GM23338 (cell line): Measurements from ENCODE around the gene SLC4A4. TPM values are rescaled to one million over a fixed set of nuclear protein-coding genes. Genes with fewer than 3 reads are reported as not detected.

Source experiments
- ATAC-seq: fragments of 200-7000 bp; cut with Tn5 transposase; 3 replicates; pipeline ENCODE4 v1.9.1; 2020
- DNase-seq: peaks from one replicate; pipeline ENCODE4 v3.0.0-alpha.2; 2015; ENCODE audit warnings: low spot score
- H2AFZ ChIP-seq: fragments of 200-600 bp; sonication (generic); 2 replicates; pipeline ENCODE4 v1.8.0; 2016; ENCODE audit warnings: antibody characterized with exemption, mild to moderate bottlenecking, moderate library complexity
- H3F3A ChIP-seq: fragments of 200-600 bp; sonication (generic); replicated peaks from 2 replicates; pipeline ENCODE4 v1.8.0; 2017; ENCODE audit warnings: antibody characterized with exemption, mixed run types, low read depth
- H3K27ac ChIP-seq: fragments of 200-600 bp; sonication (generic); 2 replicates; pipeline ENCODE4 v1.6.1; 2016; ENCODE audit warnings: low read depth
- H3K27me3 ChIP-seq: fragments of 200-600 bp; sonication (generic); 2 replicates; pipeline ENCODE4 v1.8.0; 2016; ENCODE audit warnings: mild to moderate bottlenecking, mixed run types, moderate library complexity; ENCODE audit not compliant: insufficient read depth
- H3K36me3 ChIP-seq: fragments of 200-600 bp; sonication (generic); 2 replicates; pipeline ENCODE4 v1.8.0; 2016; ENCODE audit warnings: mild to moderate bottlenecking; ENCODE audit not compliant: insufficient read depth
- H3K4me1 ChIP-seq: fragments of 200-600 bp; sonication (generic); 2 replicates; pipeline ENCODE4 v1.8.0; 2016; ENCODE audit warnings: mild to moderate bottlenecking, moderate library complexity; ENCODE audit not compliant: insufficient read depth
- H3K4me2 ChIP-seq: fragments of 200-600 bp; sonication (generic); 2 replicates; pipeline ENCODE4 v1.7.1; 2017; ENCODE audit warnings: mixed run types
- H3K4me3 ChIP-seq: fragments of 200-600 bp; sonication (generic); 2 replicates; pipeline ENCODE4 v1.6.1; 2016; ENCODE audit warnings: mixed run types
- H3K79me2 ChIP-seq: fragments of 200-600 bp; sonication (generic); replicated peaks from 2 replicates; pipeline ENCODE4 v1.8.0; 2017; ENCODE audit warnings: mild to moderate bottlenecking; ENCODE audit not compliant: insufficient read depth
- H3K9me2 ChIP-seq: fragments of 200-600 bp; sonication (generic); 2 replicates; pipeline ENCODE4 v1.8.0; 2017; ENCODE audit not compliant: insufficient read depth
- H4K20me1 ChIP-seq: fragments of 200-600 bp; sonication (generic); replicated peaks from 2 replicates; pipeline ENCODE4 v1.8.0; 2017; ENCODE audit warnings: mild to moderate bottlenecking; ENCODE audit not compliant: insufficient read depth
- H3K27ac Mint-ChIP-seq: 2 replicates; pipeline ENCODE4 v1.8.0; 2020; ENCODE audit warnings: inconsistent platforms, mild to moderate bottlenecking, moderate library complexity, mixed read lengths
- H3K27me3 Mint-ChIP-seq: 3 replicates; pipeline ENCODE4 v1.8.0; 2022; ENCODE audit warnings: low read depth, mild to moderate bottlenecking, moderate library complexity, mixed read lengths, inconsistent platforms; ENCODE audit not compliant: insufficient read depth, poor library complexity
- H3K36me3 Mint-ChIP-seq: 3 replicates; pipeline ENCODE4 v1.8.0; 2021; ENCODE audit warnings: low read depth, mild to moderate bottlenecking, inconsistent platforms, moderate library complexity, mixed read lengths
- H3K4me1 Mint-ChIP-seq: 3 replicates; pipeline ENCODE4 v1.8.0; 2020; ENCODE audit warnings: mild to moderate bottlenecking, inconsistent platforms, mixed read lengths
- H3K4me3 Mint-ChIP-seq: 3 replicates; pipeline ENCODE4 v1.8.0; 2021; ENCODE audit warnings: moderate library complexity, mild to moderate bottlenecking, inconsistent platforms, mixed read lengths
- H3K9me3 Mint-ChIP-seq: 3 replicates; pipeline ENCODE4 v1.8.0; 2020; ENCODE audit warnings: moderate library complexity, mild to moderate bottlenecking, inconsistent platforms, mixed read lengths
- CREB1 ChIP-seq: fragments of 250-450 bp; sonication (Bioruptor Pico); IDR thresholded peaks from 2 replicates; pipeline ENCODE4 v1.5.0; 2020; ENCODE audit warnings: low read depth, mild to moderate bottlenecking, moderate library complexity
- CTCF ChIP-seq, 2 experiments: fragments of 200-600 bp in 1 of 2; sonication (generic) in 1 of 2; conservative IDR thresholded peaks; 2 replicates each; pipeline versions ENCODE4 v1.5.1 to v1.6.1; 2016 to 2017; ENCODE audit warnings: antibody characterized with exemption in 2 of 2, low read depth in 2 of 2, mild to moderate bottlenecking in 2 of 2, moderate library complexity in 1 of 2
- ETS1 ChIP-seq: IDR thresholded peaks from 2 replicates; pipeline ENCODE4 v1.6.1; 2016; ENCODE audit warnings: antibody characterized with exemption
- EZH2 ChIP-seq: fragments of 200-600 bp; sonication (generic); IDR thresholded peaks from one replicate; pipeline ENCODE4 v1.8.0; 2017; ENCODE audit warnings: antibody characterized with exemption, mild to moderate bottlenecking, low read depth; ENCODE audit not compliant: unreplicated experiment
- EZH2phosphoT487 ChIP-seq: fragments of 200-600 bp; sonication (generic); IDR thresholded peaks from one replicate; pipeline ENCODE4 v1.8.1; 2018; ENCODE audit warnings: antibody characterized with exemption; ENCODE audit not compliant: unreplicated experiment
- JUNB ChIP-seq: IDR thresholded peaks from one replicate; pipeline ENCODE4 v1.6.1; 2016; ENCODE audit warnings: antibody characterized with exemption; ENCODE audit not compliant: unreplicated experiment
- NANOG ChIP-seq: IDR thresholded peaks from 2 replicates; pipeline ENCODE4 v1.6.1; 2016; ENCODE audit warnings: antibody characterized with exemption, borderline replicate concordance
- POLR2AphosphoS5 ChIP-seq: IDR thresholded peaks from 2 replicates; pipeline ENCODE4 v1.6.1; 2016; ENCODE audit warnings: antibody characterized with exemption, low read depth
- REST ChIP-seq: IDR thresholded peaks from one replicate; pipeline ENCODE4 v1.6.1; 2018; ENCODE audit warnings: antibody characterized with exemption; ENCODE audit not compliant: unreplicated experiment
- STAT1 ChIP-seq: IDR thresholded peaks from one replicate; pipeline ENCODE4 v1.6.1; 2016; ENCODE audit warnings: antibody characterized with exemption; ENCODE audit not compliant: unreplicated experiment
- ZNF114 ChIP-seq: fragments of 250-450 bp; sonication (Bioruptor Pico); IDR thresholded peaks from 2 replicates; pipeline ENCODE4 v1.5.0; 2020; ENCODE audit warnings: mild to moderate bottlenecking, moderate library complexity
- ZNF331 ChIP-seq: fragments of 250-450 bp; sonication (Bioruptor Pico); IDR thresholded peaks from 2 replicates; pipeline ENCODE4 v1.5.0; 2020; ENCODE audit warnings: low read depth, mild to moderate bottlenecking, moderate library complexity
- ZNF462 ChIP-seq: fragments of 250-450 bp; sonication (Bioruptor Pico); IDR thresholded peaks from 2 replicates; pipeline ENCODE4 v1.5.0; 2020; ENCODE audit warnings: mild to moderate bottlenecking, moderate library complexity
- polyA plus RNA-seq: library from polyadenylated mRNA; unstranded; fragments of >200 nt; fragmentation: Nextera tagmentation; extraction: Ambion mirVana; gene quantifications from 2 replicates; pipeline ENCODE4 v1.2.1, GENCODE V29; 2016
- total RNA-seq: library from RNA; depleted of rRNA; stranded (reverse); fragments of >200 nt; shearing (Covaris generic); gene quantifications from 2 replicates; pipeline ENCODE4 v1.2.3, GENCODE V29; 2014

Gene SLC4A4
- total and polyA plus RNA-seq, 2 experiments from 2014 or later, result 1.0 to 1.5 TPM

- Mint-ChIP-seq H3K9me3 (no peaks in the 10 kb centered on the region), H3K36me3 (no peaks in the 10 kb centered on the region), H3K4me1 (no peaks in the 10 kb centered on the region), H3K27ac (no peak overlapping the region), H3K4me3 (no peak overlapping the region), H3K27me3 (no peaks in the 10 kb centered on the region)
- no peaks in the 10 kb centered on the region for H3K27me3 ChIP-seq
- TF ChIP-seq CTCF (conservative IDR thresholded peaks at IDR 0.05; ENCODE audit: low read depth in 2 of 2) (no peak), NANOG (no peak), EZH2 (no peak), STAT1 (no peak), ZNF462 (CRISPR knock-in tag) (no peak), REST (no peak), ZNF114 (CRISPR knock-in tag) (no peak), ZNF331 (CRISPR knock-in tag) (no peak), CREB1 (CRISPR knock-in tag) (no peak), JUNB (no peak), EZH2phosphoT487 (no peak), ETS1 (no peak), POLR2AphosphoS5 (no peak)
- ATAC-seq, result no peak
- H3K79me2 ChIP-seq, result no peaks in the 10 kb centered on the region
- DNase-seq, result no peak
- no peak overlapping the region for H3K27ac ChIP-seq
- H3K4me1 ChIP-seq, result no peaks in the 10 kb centered on the region
- no peak overlapping the region for H3K4me2 ChIP-seq
- no peaks in the 10 kb centered on the region for H4K20me1 ChIP-seq
- H3K4me3 ChIP-seq, result no peak overlapping the region
- no peaks in the 10 kb centered on the region; the same call in 1 of the 2 replicates for H3K36me3 ChIP-seq
- no peaks in the 10 kb centered on the region for H3F3A ChIP-seq
- H3K9me2 ChIP-seq, result peaks cover 4% of the 10 kb centered on the region
- H2AFZ ChIP-seq, result no peak overlapping the region
Observed at GRCh38 chr4:71380788-71381187, 42.0 kb downstream of the SLC4A4 start.
